HepG2 (cell line): ENCODE data around the gene NELL1. TPM values are rescaled to one million over a fixed set of nuclear protein-coding genes. Genes with fewer than 3 reads are reported as not detected.

ENCODE experiments used
- ATAC-seq: fragments of 200-7000 bp; cut with Tn5 transposase; 3 replicates; pipeline ENCODE4 v1.9.1; 2020; ENCODE audit warnings: mild to moderate bottlenecking, moderate library complexity
- BruUV-seq: library from RNA; stranded (reverse); fragments of 400-500 nt; replicated peaks from 2 replicates; lab custom pipeline; 2021; lab: Mats Ljungman, UMichigan
- CTCF ChIA-PET: fragments of 300-600 bp; formaldehyde crosslinking; extraction: SDS; loops from one replicate; lab custom pipeline; 2021; ENCODE audit warnings: low total read pairs, inconsistent platforms, low intra/inter-chr PET ratio; lab: Yijun Ruan, JAX
- POLR2A ChIA-PET: fragments of 350-600 bp; sonication (Branson Sonifier 250); formaldehyde crosslinking; loops from one replicate; lab custom pipeline; 2020; ENCODE audit warnings: antibody characterized with exemption, inconsistent platforms; lab: Yijun Ruan, JAX
- DNase-seq: peaks from one replicate; pipeline ENCODE4 v3.0.0-alpha.2; 2015; ENCODE audit warnings: low spot score
- FAIRE-seq: peaks from 3 replicates; lab custom pipeline; 2011; peaks lifted over from hg19 to GRCh38; lab: Jason Lieb, UNC
- H2AFZ ChIP-seq: one replicate; pipeline ENCODE4 v1.6.1; 2011; ENCODE audit warnings: low read length, inconsistent platforms
- H3K27ac ChIP-seq: fragments of 300-600 bp; 3 replicates; pipeline ENCODE4 v1.8.0; 2011; ENCODE audit warnings: mixed run types, mild to moderate bottlenecking, mixed read lengths, low read length, inconsistent platforms; ENCODE audit not compliant: insufficient read depth; ENCODE audit errors: extremely low read length
- H3K27me3 ChIP-seq, 2 experiments: fragments of 200-600 bp in 1 of 2; 2 replicates in 1 of 2; 3 replicates in 1 of 2; pipeline versions ENCODE4 v1.6.0 to v1.8.0; 2011; ENCODE audit warnings: low read length in 2 of 2, mild to moderate bottlenecking in 2 of 2, moderate library complexity in 2 of 2, inconsistent platforms in 1 of 2; ENCODE audit not compliant: insufficient read depth in 2 of 2, control insufficient read depth in 1 of 2
- H3K36me3 ChIP-seq, 2 experiments: fragments of 200-600 bp in 1 of 2; replicated peaks in 1 of 2; 2 replicates in 1 of 2; 3 replicates in 1 of 2; pipeline versions ENCODE4 v1.5.1 to v1.8.0; 2011; ENCODE audit warnings: low read length in 2 of 2, inconsistent platforms in 1 of 2; ENCODE audit not compliant: insufficient read depth in 2 of 2, control insufficient read depth in 1 of 2
- H3K4me1 ChIP-seq: 2 replicates; pipeline ENCODE4 v1.5.1; 2012; ENCODE audit warnings: low read length, inconsistent platforms; ENCODE audit not compliant: insufficient read depth
- H3K4me2 ChIP-seq: 2 replicates; pipeline ENCODE4 v1.6.0; 2011; ENCODE audit warnings: low read depth, low read length, inconsistent platforms
- H3K4me3 ChIP-seq, 3 experiments: fragments of 200-600 bp in 1 of 3; sonication (generic), shearing (Covaris generic) in 1 of 3; replicated peaks in 1 of 3; 2 replicates each; pipeline ENCODE4 v1.5.1; 2011 to 2016; ENCODE audit warnings: low read length in 3 of 3, inconsistent platforms in 2 of 3, low read depth in 2 of 3, mild to moderate bottlenecking in 2 of 3, control low read depth in 1 of 3, mixed read lengths in 1 of 3; ENCODE audit not compliant: insufficient read depth in 1 of 3
- H3K79me2 ChIP-seq: one replicate; pipeline ENCODE4 v1.6.1; 2011; ENCODE audit warnings: low read length, inconsistent platforms; ENCODE audit not compliant: insufficient read depth
- H3K9ac ChIP-seq: 2 replicates; pipeline ENCODE4 v1.6.0; 2011; ENCODE audit warnings: mild to moderate bottlenecking, low read depth, low read length, inconsistent platforms; ENCODE audit not compliant: insufficient read depth
- H3K9me3 ChIP-seq: 2 replicates; pipeline ENCODE4 v1.5.1; 2012; ENCODE audit warnings: mild to moderate bottlenecking, low read length
- H4K20me1 ChIP-seq: 2 replicates; pipeline ENCODE4 v1.6.0; 2011; ENCODE audit warnings: inconsistent platforms, mild to moderate bottlenecking, low read length, moderate library complexity; ENCODE audit not compliant: insufficient read depth
- KDM5B ChIP-seq: sonication (generic); formaldehyde crosslinking; IDR thresholded peaks from 2 replicates; pipeline ENCODE4 v1.4.0; 2020; ENCODE audit warnings: missing genetic modification reagents, mild to moderate bottlenecking, borderline replicate concordance
- MEIS1 ChIP-seq: sonication (generic); formaldehyde crosslinking; IDR thresholded peaks from 2 replicates; pipeline ENCODE4 v1.9.0; 2021; ENCODE audit warnings: mild to moderate bottlenecking, missing genetic modification reagents, moderate library complexity, borderline replicate concordance
- PRMT3 ChIP-seq: sonication (generic); formaldehyde crosslinking; IDR thresholded peaks from 2 replicates; pipeline ENCODE4 v1.8.1; 2022; ENCODE audit warnings: low read depth, mild to moderate bottlenecking, moderate library complexity, missing genetic modification reagents, borderline replicate concordance
- SIN3A ChIP-seq: IDR thresholded peaks from 2 replicates; pipeline ENCODE4 v1.6.1; 2011; ENCODE audit warnings: low read depth, mild to moderate bottlenecking, control low read depth, low read length, borderline replicate concordance
- ZFP36L2 ChIP-seq: sonication (generic); formaldehyde crosslinking; IDR thresholded peaks from 2 replicates; pipeline ENCODE4 v1.4.0; 2020; ENCODE audit warnings: missing genetic modification reagents
- ZKSCAN1 ChIP-seq: fragments of 150-350 bp; IDR thresholded peaks from 2 replicates; pipeline ENCODE4 v1.6.1; 2014; ENCODE audit warnings: low read length
- ZMAT3 ChIP-seq: sonication (generic); formaldehyde crosslinking; conservative IDR thresholded peaks from 2 replicates; pipeline ENCODE4 v1.7.0; 2021; ENCODE audit warnings: missing genetic modification reagents
- ZNF124 ChIP-seq: sonication (generic); formaldehyde crosslinking; IDR thresholded peaks from 2 replicates; pipeline ENCODE4 v1.4.0; 2020; ENCODE audit warnings: missing genetic modification reagents
- ZNF414 ChIP-seq: sonication (generic); formaldehyde crosslinking; IDR thresholded peaks from 2 replicates; pipeline ENCODE4 v1.5.0; 2020; ENCODE audit warnings: missing genetic modification reagents
- ZNF44 ChIP-seq: sonication (generic); formaldehyde crosslinking; IDR thresholded peaks from 2 replicates; pipeline ENCODE4 v1.5.1; 2020; ENCODE audit warnings: mild to moderate bottlenecking, missing genetic modification reagents
- ZNF615 ChIP-seq: sonication (generic); formaldehyde crosslinking; IDR thresholded peaks from 2 replicates; pipeline ENCODE4 v1.5.0; 2020; ENCODE audit warnings: mild to moderate bottlenecking, missing genetic modification reagents, borderline replicate concordance
- WGBS: methylation state at CpG from one replicate; pipeline ENCODE4 v1.1.6; 2017; ENCODE audit warnings: low lambda C conversion rate; 5-methylcytosine and 5-hydroxymethylcytosine counted together
- in situ Hi-C: cut with HindIII; loops from 2 replicates; pipeline ENCODE4 v1.10.0; 2017; ENCODE audit warnings: low pct_unique_long_range_greater_than_20kb; ENCODE audit not compliant: extremely low pct_ligation_motif_present
- intact Hi-C: fragments of 100-400 bp; cut with micrococcal nuclease; formaldehyde crosslinking; loops from one replicate; pipeline ENCODE4 v1.10.0; 2022; ENCODE audit not compliant: unreplicated experiment
- polyA plus RNA-seq, 8 experiments: library from polyadenylated mRNA; depleted of rRNA in 3 of 8; stranded (reverse) in 7 of 8; unstranded in 1 of 8; fragments of >200 nt; fragmentation: Illumina TruSeq in 4 of 8; extraction: Trizol in 4 of 8; gene quantifications; 2 replicates each; pipeline versions ENCODE4 v1.2.1 to v1.2.3, GENCODE V29; 2011 to 2016; ENCODE audit warnings: low read depth in 4 of 8, missing spikeins in 1 of 8, mixed read lengths in 1 of 8; ENCODE audit not compliant: insufficient read depth in 1 of 8
- total RNA-seq, 5 experiments: library from RNA; depleted of rRNA; stranded (reverse); fragments of >200 nt; fragmentation: Illumina TruSeq; extraction: Trizol; gene quantifications; 2 replicates each; pipeline ENCODE4 v1.2.3, GENCODE V29; 2016; ENCODE audit warnings: low read depth in 1 of 5
- TF ChIP-seq, protein P1 (sequence below): sonication (generic); formaldehyde crosslinking; IDR thresholded peaks from 2 replicates; pipeline ENCODE4 v1.5.1; 2020; ENCODE audit warnings: mild to moderate bottlenecking, missing genetic modification reagents, moderate library complexity
- TF ChIP-seq, protein P2 (sequence below): IDR thresholded peaks from 2 replicates; pipeline ENCODE4 v1.6.1; 2012; ENCODE audit warnings: low read length, improper control_type of control experiment
- TF ChIP-seq, protein P3 (sequence below), 2 experiments: sonication (generic) in 1 of 2; formaldehyde crosslinking in 1 of 2; IDR thresholded peaks; 2 replicates each; pipeline versions ENCODE4 v1.5.1 to v1.6.1; 2011 to 2020; ENCODE audit warnings: borderline replicate concordance in 1 of 2, low read depth in 1 of 2, low read length in 1 of 2, mild to moderate bottlenecking in 1 of 2, missing genetic modification reagents in 1 of 2, moderate library complexity in 1 of 2

NELL1 gene
- total and polyA plus RNA-seq, 2 of the 13 experiments (the other 11 are each of a cell fraction or from before 2014, with no cell fraction given) = not detected

DNA sequence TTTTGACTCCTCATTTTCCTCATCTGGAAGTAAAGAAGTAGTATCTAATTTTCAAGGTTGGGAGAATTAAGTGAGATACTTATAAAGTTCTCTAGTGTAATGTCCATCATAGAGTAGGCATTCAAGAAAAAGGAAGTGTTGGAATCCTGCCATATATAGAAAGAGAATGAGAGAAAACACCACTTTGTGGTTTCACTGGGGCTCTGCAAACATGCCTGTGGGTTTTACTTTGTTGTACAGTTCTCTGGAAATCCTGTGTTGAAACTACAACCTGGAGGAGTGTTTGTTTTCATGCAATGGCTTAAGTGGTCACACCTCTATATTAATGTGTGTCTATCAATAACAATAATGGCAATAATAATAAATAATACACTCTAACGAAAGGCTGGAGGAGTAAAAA lies 741.7 kb downstream of the NELL1 start:
- Histone ChIP-seq H3K4me3 (no peak overlapping the region), H3K9ac (no peak overlapping the region), H4K20me1 (no peaks in the 10 kb centered on the region), H3K9me3 (no peaks in the 10 kb centered on the region), H3K79me2 (no peaks in the 10 kb centered on the region), H3K4me1 (no peaks in the 10 kb centered on the region), H3K27ac (no peak overlapping the region), H3K36me3 (no peaks in the 10 kb centered on the region), H2AFZ (no peak overlapping the region), H3K27me3 (no peaks in the 10 kb centered on the region), H3K4me2 (no peak overlapping the region)
- in situ Hi-C loops = no loop called here
- WGBS = 0% methylated on average over 1 of the region's 1 CpG
- ATAC-seq = no peak
- ChIA-PET CTCF (no interaction called here), POLR2A (no interaction called here)
- TF ChIP-seq PRMT3 (CRISPR knock-in tag) (no peak), KDM5B (no peak), ZFP36L2 (CRISPR knock-in tag) (no peak), ZNF44 (CRISPR knock-in tag) (no peak), ZMAT3 (no peak), SIN3A (no peak), MEIS1 (CRISPR knock-in tag) (no peak), ZNF414 (CRISPR knock-in tag) (no peak), ZNF615 (CRISPR knock-in tag) (no peak), ZKSCAN1 (no peak), ZNF124 (CRISPR knock-in tag) (no peak)
- TF ChIP-seq, protein P1, sequence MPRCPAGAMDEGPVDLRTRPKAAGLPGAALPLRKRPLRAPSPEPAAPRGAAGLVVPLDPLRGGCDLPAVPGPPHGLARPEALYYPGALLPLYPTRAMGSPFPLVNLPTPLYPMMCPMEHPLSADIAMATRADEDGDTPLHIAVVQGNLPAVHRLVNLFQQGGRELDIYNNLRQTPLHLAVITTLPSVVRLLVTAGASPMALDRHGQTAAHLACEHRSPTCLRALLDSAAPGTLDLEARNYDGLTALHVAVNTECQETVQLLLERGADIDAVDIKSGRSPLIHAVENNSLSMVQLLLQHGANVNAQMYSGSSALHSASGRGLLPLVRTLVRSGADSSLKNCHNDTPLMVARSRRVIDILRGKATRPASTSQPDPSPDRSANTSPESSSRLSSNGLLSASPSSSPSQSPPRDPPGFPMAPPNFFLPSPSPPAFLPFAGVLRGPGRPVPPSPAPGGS = no peak
- TF ChIP-seq, protein P2, sequence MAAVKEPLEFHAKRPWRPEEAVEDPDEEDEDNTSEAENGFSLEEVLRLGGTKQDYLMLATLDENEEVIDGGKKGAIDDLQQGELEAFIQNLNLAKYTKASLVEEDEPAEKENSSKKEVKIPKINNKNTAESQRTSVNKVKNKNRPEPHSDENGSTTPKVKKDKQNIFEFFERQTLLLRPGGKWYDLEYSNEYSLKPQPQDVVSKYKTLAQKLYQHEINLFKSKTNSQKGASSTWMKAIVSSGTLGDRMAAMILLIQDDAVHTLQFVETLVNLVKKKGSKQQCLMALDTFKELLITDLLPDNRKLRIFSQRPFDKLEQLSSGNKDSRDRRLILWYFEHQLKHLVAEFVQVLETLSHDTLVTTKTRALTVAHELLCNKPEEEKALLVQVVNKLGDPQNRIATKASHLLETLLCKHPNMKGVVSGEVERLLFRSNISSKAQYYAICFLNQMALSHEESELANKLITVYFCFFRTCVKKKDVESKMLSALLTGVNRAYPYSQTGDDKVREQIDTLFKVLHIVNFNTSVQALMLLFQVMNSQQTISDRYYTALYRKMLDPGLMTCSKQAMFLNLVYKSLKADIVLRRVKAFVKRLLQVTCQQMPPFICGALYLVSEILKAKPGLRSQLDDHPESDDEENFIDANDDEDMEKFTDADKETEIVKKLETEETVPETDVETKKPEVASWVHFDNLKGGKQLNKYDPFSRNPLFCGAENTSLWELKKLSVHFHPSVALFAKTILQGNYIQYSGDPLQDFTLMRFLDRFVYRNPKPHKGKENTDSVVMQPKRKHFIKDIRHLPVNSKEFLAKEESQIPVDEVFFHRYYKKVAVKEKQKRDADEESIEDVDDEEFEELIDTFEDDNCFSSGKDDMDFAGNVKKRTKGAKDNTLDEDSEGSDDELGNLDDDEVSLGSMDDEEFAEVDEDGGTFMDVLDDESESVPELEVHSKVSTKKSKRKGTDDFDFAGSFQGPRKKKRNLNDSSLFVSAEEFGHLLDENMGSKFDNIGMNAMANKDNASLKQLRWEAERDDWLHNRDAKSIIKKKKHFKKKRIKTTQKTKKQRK = no peak
- TF ChIP-seq, protein P3, sequence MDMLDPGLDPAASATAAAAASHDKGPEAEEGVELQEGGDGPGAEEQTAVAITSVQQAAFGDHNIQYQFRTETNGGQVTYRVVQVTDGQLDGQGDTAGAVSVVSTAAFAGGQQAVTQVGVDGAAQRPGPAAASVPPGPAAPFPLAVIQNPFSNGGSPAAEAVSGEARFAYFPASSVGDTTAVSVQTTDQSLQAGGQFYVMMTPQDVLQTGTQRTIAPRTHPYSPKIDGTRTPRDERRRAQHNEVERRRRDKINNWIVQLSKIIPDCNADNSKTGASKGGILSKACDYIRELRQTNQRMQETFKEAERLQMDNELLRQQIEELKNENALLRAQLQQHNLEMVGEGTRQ (IDR thresholded peaks at IDR 0.05; ENCODE audit: low read depth, low read length) = no peak
- TF ChIP-seq, protein P3 (CRISPR knock-in tag; IDR thresholded peaks at IDR 0.05; ENCODE audit: borderline replicate concordance) = no peak
- intact Hi-C loops = no loop called here
- DNase-seq = peak; percentile 2
- BruUV-seq = no TSS peak
- FAIRE-seq = no peak
